ENCODE measurements around the gene CDS2.

CDS2 gene

DNA sequence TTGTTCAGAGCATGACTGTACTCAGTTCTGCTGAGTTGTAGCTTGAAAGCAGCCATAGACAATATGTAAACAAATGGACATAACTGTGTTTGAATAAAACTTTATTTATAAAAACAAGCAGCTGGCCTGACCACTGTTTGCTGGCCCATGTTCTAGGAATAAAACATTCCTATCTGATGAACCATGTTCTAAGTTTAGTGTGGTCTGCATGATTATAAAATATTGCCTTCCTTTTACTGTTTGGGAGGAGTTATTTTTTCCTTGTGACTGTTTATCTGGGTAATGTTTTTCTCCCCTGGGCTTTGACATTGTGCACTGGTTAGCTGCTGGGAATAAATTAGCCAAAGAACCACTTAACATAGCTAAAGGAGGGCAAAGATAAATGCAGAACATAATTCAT lies 55.1 kb downstream of the CDS2 start (continued):
- TF ChIP-seq, protein P1, sequence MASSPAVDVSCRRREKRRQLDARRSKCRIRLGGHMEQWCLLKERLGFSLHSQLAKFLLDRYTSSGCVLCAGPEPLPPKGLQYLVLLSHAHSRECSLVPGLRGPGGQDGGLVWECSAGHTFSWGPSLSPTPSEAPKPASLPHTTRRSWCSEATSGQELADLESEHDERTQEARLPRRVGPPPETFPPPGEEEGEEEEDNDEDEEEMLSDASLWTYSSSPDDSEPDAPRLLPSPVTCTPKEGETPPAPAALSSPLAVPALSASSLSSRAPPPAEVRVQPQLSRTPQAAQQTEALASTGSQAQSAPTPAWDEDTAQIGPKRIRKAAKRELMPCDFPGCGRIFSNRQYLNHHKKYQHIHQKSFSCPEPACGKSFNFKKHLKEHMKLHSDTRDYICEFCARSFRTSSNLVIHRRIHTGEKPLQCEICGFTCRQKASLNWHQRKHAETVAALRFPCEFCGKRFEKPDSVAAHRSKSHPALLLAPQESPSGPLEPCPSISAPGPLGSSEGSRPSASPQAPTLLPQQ (tag by site-specific recombination; IDR thresholded peaks at IDR 0.05) = no peak
- TF ChIP-seq ZNF140 (tag by site-specific recombination; IDR thresholded peaks at IDR 0.05) (no peak), ZNF132 (tag by site-specific recombination; IDR thresholded peaks at IDR 0.05; ENCODE audit: borderline replicate concordance) (no peak), SP3 (tag by site-specific recombination; IDR thresholded peaks at IDR 0.05) (no peak), ZNF558 (tag by site-specific recombination; IDR thresholded peaks at IDR 0.05) (no peak), ZNF2 (tag by site-specific recombination; IDR thresholded peaks at IDR 0.05) (no peak), ZBTB1 (tag by site-specific recombination; IDR thresholded peaks at IDR 0.05) (no peak), ZNF529 (tag by site-specific recombination; IDR thresholded peaks at IDR 0.05; ENCODE audit: insufficient replicate concordance) (no peak), MYNN (tag by site-specific recombination; IDR thresholded peaks at IDR 0.05; ENCODE audit: borderline replicate concordance) (no peak)
- TF ChIP-seq, protein P2, sequence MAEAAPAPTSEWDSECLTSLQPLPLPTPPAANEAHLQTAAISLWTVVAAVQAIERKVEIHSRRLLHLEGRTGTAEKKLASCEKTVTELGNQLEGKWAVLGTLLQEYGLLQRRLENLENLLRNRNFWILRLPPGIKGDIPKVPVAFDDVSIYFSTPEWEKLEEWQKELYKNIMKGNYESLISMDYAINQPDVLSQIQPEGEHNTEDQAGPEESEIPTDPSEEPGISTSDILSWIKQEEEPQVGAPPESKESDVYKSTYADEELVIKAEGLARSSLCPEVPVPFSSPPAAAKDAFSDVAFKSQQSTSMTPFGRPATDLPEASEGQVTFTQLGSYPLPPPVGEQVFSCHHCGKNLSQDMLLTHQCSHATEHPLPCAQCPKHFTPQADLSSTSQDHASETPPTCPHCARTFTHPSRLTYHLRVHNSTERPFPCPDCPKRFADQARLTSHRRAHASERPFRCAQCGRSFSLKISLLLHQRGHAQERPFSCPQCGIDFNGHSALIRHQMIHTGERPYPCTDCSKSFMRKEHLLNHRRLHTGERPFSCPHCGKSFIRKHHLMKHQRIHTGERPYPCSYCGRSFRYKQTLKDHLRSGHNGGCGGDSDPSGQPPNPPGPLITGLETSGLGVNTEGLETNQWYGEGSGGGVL (tag by site-specific recombination; IDR thresholded peaks at IDR 0.05) = no peak

DNA sequence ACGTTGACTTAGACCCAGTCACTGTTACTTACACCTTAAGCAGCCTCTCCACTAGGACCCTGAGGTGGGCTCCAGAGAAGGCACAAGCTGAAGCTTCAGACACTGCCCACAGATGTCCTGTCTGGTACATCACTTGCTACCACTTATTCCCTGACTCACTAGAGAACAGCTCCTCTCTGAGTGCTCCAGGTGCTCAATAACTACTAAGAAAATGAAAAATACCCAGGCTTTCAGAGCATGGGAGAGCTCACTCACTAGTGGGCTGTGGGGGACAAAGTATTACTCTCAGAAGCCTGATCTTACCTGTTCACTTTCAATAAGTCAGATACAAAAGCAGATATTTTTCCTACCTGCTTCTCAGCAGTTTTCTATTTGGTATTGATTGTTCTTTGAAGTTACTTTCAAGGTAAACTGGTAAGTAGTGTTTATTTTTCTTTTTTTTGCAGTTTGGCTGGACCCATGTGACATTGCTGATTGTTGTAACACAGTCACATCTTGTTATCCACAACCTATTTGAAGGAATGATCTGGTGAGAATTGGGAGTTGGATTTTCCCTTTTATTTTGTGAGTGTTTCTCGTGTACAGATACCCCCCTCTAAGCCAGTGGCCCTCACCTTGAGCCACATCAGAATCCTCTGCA lies 55.9 kb downstream of the CDS2 start:
- ChIA-PET POLR2A (no interaction called here), CTCF (interaction anchor here (0.6 to 2.7 kb wide), 5 partner anchors 10 to 56 kb away, joined by 3 to 20 read pairs (median 4); partner anchors contain the start of gene CDS2)
- Histone ChIP-seq H3K27ac (ENCODE audit: extremely low read depth, low read depth, low read length) (no peak overlapping the region), H3K4me3 (ENCODE audit: low read depth, low read length) (no peak overlapping the region), H3K4me1 (ENCODE audit: control insufficient read depth, insufficient read depth, low read length) (no peaks in the 10 kb centered on the region), H3K9me3 (ENCODE audit: control insufficient read depth, insufficient read depth, low read depth, low read length) (no peaks in the 10 kb centered on the region), H3K36me3 (ENCODE audit: control insufficient read depth in 2 of 2, insufficient read depth in 1 of 2, low read length in 2 of 2) (peaks cover 33 to 76% of the 10 kb centered on the region in 2 experiments)
- TF ChIP-seq, protein P3, sequence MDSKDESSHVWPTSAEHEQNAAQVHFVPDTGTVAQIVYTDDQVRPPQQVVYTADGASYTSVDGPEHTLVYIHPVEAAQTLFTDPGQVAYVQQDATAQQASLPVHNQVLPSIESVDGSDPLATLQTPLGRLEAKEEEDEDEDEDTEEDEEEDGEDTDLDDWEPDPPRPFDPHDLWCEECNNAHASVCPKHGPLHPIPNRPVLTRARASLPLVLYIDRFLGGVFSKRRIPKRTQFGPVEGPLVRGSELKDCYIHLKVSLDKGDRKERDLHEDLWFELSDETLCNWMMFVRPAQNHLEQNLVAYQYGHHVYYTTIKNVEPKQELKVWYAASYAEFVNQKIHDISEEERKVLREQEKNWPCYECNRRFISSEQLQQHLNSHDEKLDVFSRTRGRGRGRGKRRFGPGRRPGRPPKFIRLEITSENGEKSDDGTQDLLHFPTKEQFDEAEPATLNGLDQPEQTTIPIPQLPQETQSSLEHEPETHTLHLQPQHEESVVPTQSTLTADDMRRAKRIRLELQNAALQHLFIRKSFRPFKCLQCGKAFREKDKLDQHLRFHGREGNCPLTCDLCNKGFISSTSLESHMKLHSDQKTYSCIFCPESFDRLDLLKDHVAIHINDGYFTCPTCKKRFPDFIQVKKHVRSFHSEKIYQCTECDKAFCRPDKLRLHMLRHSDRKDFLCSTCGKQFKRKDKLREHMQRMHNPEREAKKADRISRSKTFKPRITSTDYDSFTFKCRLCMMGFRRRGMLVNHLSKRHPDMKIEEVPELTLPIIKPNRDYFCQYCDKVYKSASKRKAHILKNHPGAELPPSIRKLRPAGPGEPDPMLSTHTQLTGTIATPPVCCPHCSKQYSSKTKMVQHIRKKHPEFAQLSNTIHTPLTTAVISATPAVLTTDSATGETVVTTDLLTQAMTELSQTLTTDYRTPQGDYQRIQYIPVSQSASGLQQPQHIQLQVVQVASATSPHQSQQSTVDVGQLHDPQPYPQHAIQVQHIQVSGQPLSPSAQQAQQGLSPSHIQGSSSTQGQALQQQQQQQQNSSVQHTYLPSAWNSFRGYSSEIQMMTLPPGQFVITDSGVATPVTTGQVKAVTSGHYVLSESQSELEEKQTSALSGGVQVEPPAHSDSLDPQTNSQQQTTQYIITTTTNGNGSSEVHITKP (tag by site-specific recombination; IDR thresholded peaks at IDR 0.05) = peak; percentile 26; the same call in 1 of the 2 replicates
- TF ChIP-seq SALL2 (tag by site-specific recombination; IDR thresholded peaks at IDR 0.05; ENCODE audit: borderline replicate concordance) = no peak

DNA sequence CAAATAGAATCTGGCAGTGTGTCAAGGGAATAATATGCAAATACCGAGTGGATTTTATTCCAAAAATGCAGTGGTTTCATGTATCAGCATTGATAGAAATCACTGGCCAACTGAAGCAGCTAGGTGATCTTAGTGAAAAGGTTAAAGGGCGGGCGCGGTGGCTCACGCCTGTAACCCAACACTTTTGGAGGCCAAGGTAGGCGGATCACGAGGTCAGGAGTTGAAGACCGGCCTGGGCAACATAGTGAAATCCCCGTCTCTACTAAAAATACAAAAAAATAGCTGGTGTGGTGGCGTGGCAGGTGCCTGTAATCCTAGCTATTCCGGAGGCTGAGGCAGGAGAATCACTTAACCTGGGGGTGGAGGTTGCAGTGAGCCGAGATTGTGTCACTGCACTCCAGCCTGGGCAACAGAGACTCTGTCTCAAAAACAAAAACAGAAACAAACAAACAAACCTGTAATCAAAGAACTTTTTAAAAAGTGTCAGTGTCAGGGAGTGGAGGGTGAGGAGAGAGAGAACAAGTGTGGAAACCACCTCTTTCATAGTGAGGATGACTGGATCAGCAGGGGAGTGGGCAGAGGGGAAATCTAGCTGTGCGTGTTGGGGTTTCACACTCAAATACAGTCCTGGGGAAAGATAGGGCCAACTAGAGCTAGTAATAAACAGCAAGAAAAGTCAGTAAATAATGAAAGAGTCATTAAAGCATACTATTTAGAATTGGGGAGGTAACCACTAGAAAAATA lies 57.1 kb downstream of the CDS2 start:
- Histone ChIP-seq H3K9me3 (ENCODE audit: control insufficient read depth, insufficient read depth, low read depth, low read length) (no peaks in the 10 kb centered on the region), H3K4me3 (ENCODE audit: low read depth, low read length) (no peak overlapping the region), H3K27ac (ENCODE audit: extremely low read depth, low read depth, low read length) (no peak overlapping the region), H3K4me1 (ENCODE audit: control insufficient read depth, insufficient read depth, low read length) (no peaks in the 10 kb centered on the region), H3K36me3 (ENCODE audit: control insufficient read depth in 2 of 2, insufficient read depth in 1 of 2, low read length in 2 of 2) (peaks cover 32 to 76% of the 10 kb centered on the region in 2 experiments)
- ChIA-PET POLR2A (no interaction called here), CTCF (interaction anchor here (0.6 to 2.7 kb wide), 7 partner anchors 9 to 593 kb away, joined by 3 to 20 read pairs (median 3); partner anchors contain the start of gene CDS2)
- peak; percentile 42; the same call in 1 of the 2 replicates for TF ChIP-seq EGR2 (tag by site-specific recombination; IDR thresholded peaks at IDR 0.05; ENCODE audit: low read depth)
- TF ChIP-seq ZNF175 (tag by site-specific recombination; IDR thresholded peaks at IDR 0.05) = no peak

All from HEK293 (cell line).